HG03342 (cell line): ENCODE data around the gene USP6NL.
"Not testable (repeated sequence)": the region's sequence is repeated elsewhere in the genome, so short reads cannot be mapped to it uniquely, and the experiment has no call there.

ENCODE experiments used
- ATAC-seq: cut with Tn5 transposase; IDR thresholded peaks from one replicate; pipeline ENCODE4 v1.9.1; 2021; ENCODE audit warnings: mild to moderate bottlenecking, moderate library complexity; ENCODE audit not compliant: unreplicated experiment

Gene USP6NL

GRCh38 chr10:11521860-11522259 is 89.6 kb downstream of the USP6NL start:
- no peak for ATAC-seq

DNA sequence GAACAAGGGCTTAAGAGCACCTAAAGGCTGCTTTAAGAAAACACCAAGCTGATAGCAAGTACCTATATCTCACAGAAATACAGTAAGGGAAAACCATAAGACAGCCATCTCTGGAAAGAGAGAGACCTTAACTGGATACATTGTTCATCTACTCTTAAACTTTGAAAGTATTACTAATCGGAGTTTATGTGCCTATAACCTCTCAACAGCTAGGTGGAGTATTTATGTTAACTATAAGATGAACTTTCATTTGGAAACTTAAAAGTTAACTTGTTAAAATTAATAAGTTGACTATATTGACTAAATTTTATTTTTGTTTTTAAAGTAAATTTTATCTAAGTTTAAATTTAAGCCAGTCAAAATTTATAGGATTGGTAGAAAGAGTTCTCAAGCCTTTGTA is 90.6 kb downstream of the USP6NL start:
- no peak for ATAC-seq

GRCh38 chr10:11517150-11517549 is 94.3 kb downstream of the USP6NL start:
- ATAC-seq = no peak

- ATAC-seq = peak; percentile 57
Measured at GRCh38 chr10:11516431-11516746, 95.1 kb downstream of the USP6NL start.

- ATAC-seq = peak; percentile 49
Measured at GRCh38 chr10:11515596-11516430, 95.6 kb downstream of the USP6NL start.

- no peak for ATAC-seq
Measured at GRCh38 chr10:11513727-11514126, 97.7 kb downstream of the USP6NL start.

- ATAC-seq = no peak
Measured at GRCh38 chr10:11512596-11512995, 98.9 kb downstream of the USP6NL start.

DNA sequence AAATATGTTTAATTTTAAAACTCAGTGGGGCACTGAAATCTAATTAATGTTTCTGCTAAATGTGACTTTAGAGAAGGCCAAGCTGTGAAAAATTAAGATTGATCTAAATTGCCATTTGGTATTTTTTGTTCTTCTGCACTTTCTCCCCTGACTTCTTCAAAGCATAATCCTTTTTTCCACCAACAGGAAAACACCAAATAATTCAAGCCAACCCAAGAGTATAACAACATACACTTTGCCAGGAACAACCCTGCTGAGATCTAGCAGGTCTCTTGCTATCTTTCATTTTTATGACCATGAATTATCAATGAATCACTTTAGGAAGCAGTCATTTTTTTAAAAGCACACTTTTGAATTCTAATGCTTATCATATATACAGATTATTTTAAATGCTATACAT is 100.1 kb downstream of the USP6NL start:
- no peak for ATAC-seq

- ATAC-seq = no peak
Measured at GRCh38 chr10:11510736-11511135, 100.7 kb downstream of the USP6NL start.

- ATAC-seq = no peak
Measured at GRCh38 chr10:11510281-11510680, 101.2 kb downstream of the USP6NL start.

DNA sequence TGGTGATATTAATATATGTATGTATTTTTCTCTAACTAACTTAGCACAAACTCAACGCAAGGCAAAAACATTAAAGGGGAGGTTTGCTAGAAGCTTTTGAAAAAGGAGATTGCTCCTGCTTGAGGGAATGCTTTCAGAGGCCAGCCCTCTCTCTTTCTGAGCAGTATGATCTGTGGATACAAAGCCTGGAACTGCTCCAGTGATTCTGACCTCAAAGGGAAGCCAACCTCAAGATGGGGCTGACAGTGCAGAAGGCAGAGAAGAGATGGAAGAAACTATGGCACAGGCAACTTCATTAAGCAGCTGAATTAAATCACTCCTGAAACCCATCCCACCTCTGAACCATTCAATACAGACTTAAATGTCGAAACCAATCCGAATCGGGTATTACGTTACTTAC is 102.4 kb downstream of the USP6NL start:
- ATAC-seq = no peak

DNA sequence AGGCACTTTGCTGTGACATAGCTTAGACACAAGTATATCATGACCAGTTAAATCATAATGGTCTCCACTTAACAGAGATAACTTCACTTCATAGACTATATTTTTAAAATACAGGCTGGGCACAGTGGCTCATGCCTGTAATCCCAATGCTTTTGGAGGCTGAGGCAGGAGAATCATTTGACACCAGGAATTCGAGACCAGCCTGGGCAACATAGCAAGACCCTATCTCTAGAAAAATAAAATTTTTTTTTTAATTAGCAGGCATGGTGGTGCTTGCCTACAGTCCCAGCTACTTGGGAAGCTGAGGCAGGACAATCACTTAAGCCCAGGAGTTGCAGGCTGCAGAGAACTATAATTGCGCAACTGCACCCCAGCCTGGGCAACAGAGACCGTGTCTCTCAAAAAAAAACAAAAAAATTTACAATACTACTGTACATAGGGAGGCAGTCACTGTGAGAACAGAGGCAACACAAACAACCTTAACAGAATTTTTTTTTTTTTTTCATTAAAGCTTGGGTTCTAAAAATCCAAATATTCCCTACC is 105.1 kb downstream of the USP6NL start:
- ATAC-seq = no peak

- ATAC-seq = no peak
Measured at GRCh38 chr10:11505639-11506038, 105.8 kb downstream of the USP6NL start.

DNA sequence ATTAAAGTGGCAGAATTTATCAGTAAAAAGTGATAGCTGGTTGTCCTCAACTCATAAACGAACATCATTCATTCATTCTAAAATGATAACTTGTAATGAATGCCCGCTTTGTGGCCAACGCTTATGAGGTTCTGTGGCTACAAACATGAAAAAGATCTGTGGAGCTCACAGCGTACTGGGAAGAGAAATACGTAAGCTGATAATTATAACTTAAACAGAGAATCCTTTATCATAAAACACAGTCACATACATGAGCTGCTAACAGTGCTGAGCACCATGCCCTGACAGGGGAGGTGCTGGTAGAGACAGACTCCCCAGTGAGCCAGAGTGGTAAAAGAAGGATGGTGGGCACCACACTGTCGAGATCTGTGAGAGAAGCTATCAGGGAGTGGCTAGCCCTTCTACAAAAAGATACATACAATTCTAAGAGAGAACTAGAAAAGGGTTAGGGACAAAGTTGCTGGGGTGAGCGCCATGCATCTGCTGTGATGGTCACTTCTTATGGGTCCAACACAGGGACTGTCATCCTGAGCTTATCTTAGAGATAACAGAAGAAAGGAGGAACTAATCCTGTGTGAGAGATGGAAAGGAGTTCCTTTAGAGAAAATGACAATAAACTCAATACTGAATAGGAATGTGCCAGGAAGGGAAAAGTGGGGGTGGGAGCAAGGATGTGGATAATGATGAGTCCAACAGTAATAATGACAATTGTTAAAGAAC is 106.7 kb downstream of the USP6NL start:
- no peak for ATAC-seq

GRCh38 chr10:11501600-11501999 is 109.8 kb downstream of the USP6NL start:
- ATAC-seq = no peak

DNA sequence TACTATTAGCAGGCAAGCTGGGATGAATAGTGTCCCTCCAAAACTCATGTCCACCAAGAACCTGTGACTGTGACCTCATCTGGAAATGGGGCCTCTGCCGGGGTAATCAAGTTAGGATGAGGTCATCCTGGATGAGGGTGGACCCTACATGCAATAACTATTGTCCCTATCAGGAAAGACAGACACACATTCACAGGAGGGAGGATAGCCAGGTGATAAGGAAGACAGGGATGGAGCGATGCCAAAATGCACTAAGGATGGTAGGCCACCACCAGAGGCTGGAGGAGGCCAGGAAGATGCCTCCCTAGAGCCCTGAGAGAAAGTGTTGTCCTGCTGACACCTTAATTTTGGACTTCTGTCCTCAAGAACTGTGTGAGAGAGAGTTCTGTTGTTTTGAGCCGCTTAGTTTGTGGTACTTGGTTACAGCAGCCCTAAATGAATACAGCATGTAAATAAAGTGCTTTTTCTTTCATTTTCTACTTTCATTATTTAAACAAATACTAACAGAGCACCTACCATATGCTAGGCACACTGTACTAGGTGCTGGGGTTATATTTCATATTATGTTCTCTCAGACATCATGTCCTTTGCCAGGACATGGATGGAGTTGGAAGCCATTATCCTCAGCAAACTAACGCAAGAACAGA is 111.9 kb downstream of the USP6NL start:
- ATAC-seq = peak; percentile 57

- no peak for ATAC-seq
Measured at GRCh38 chr10:11498399-11498798, 113.1 kb downstream of the USP6NL start.

DNA sequence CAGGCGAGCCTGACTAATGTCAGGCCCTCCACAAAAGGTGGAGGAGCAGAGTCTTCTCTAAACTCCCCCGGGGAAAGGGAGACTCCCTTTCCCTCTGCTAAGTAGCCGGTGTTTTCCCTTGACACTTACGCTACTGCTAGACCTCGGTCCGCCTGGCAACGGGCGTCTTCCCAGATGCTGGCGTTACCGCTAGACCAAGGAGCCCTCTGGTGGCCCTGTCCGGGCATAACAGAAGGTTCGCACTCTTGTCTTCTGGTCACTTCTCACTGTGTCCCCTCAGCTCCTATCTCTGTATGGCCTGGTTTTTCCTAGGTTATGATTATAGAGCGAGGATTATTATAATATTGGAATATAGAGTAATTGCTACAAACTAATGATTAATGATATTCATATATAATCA is 116.5 kb downstream of the USP6NL start:
- not testable (repeated sequence) for ATAC-seq

- ATAC-seq = no peak
Measured at GRCh38 chr10:11493646-11494045, 117.8 kb downstream of the USP6NL start.

GRCh38 chr10:11491087-11491486 is 120.4 kb downstream of the USP6NL start:
- no peak for ATAC-seq

GRCh38 chr10:11489591-11489990 is 121.9 kb downstream of the USP6NL start:
- ATAC-seq = no peak

DNA sequence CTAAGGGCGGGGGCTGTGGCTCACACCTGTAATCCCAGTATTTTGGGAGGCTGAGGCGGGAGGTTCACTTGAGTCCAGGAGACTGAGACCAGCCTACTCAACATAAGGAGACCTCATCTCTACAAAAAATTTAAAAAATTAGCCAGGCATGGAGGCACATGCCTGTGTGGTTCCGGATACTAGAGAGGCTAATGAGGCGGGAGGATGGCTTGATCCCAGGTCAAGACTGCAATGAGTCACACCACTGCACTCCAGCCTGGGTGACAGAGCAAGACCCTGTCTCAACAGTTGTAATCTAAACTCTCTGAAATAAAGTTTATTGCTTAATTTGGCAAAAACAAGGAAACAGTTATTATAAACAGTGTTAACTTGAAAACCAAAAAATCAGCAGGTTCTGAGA is 123.3 kb downstream of the USP6NL start:
- no peak for ATAC-seq
